Endothelial cell of umbilical vein (primary cell): ENCODE data around the gene SLC9B2.

Source experiments
- CTCF ChIP-seq, 2 donors: IDR thresholded peaks; 1 replicate in 1 of 2; 2 replicates in 1 of 2; pipeline ENCODE4 v1.5.1; 2011; ENCODE audit warnings: low read length in 2 of 2, mild to moderate bottlenecking in 2 of 2, moderate library complexity in 2 of 2, control low read depth in 1 of 2, inconsistent platforms in 1 of 2, low read depth in 1 of 2; ENCODE audit not compliant: insufficient read depth in 1 of 2; ENCODE audit errors: extremely low read depth in 1 of 2
- GATA2 ChIP-seq: IDR thresholded peaks from 2 replicates; pipeline ENCODE4 v1.7.0; 2011; ENCODE audit warnings: low read depth, mild to moderate bottlenecking, moderate library complexity, mixed read lengths, low read length; ENCODE audit not compliant: insufficient read length, insufficient read depth
- JUN ChIP-seq: IDR thresholded peaks from 2 replicates; pipeline ENCODE4 v1.6.1; 2011; ENCODE audit warnings: borderline replicate concordance, low read depth; ENCODE audit not compliant: insufficient read length, insufficient read depth
- POLR2A ChIP-seq: IDR thresholded peaks from 2 replicates; pipeline ENCODE4 v1.6.1; 2012; ENCODE audit warnings: low read depth, mild to moderate bottlenecking, control low read depth, low read length

DNA sequence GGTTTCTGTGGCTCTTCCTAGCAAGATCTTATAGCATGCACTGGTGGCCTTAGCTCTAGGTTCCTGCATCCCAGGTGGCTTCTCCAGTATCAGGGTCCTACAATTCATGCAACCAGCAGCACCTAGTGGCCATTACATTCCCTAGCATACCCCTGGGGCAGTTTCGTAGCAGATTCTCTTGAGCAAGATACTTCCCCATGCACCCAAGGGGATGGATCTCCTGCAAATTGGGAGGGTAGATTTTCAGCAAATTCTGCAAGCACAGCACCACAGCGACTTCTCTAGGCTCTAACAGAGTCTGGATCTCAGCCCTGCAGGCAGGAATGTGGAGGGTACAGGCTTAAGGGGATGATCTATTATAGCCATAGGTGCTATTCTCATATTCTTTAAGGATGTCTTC is 44.0 kb downstream of the SLC9B2 start:
- TF ChIP-seq CTCF (IDR thresholded peaks at IDR 0.05; ENCODE audit: extremely low read depth in 1 of 2, insufficient read depth in 1 of 2, low read depth in 1 of 2, low read length in 2 of 2) (peak; percentile 39 to 55), POLR2A (no peak), GATA2 (no peak), JUN (no peak)
